LNCaP clone FGC (cell line): ENCODE data around the gene OXER1.

ENCODE experiments used
- DNase-seq: peaks from one replicate; pipeline ENCODE4 v3.0.0-alpha.2; 2011; ENCODE audit warnings: low read depth
- H3K4me3 ChIP-seq: 2 replicates; pipeline ENCODE4 v1.5.1; 2011; ENCODE audit warnings: mild to moderate bottlenecking, low read depth, low read length, control low read depth
- TF ChIP-seq, protein P1 (sequence below): IDR thresholded peaks from 2 replicates; pipeline ENCODE4 v1.5.1; 2012; ENCODE audit warnings: mild to moderate bottlenecking; ENCODE audit not compliant: control insufficient read depth, insufficient read depth; ENCODE audit errors: extremely low read depth

The OXER1 gene

GRCh38 chr2:42752314-42752713, 11.6 kb downstream of the OXER1 start:
- TF ChIP-seq, protein P1, sequence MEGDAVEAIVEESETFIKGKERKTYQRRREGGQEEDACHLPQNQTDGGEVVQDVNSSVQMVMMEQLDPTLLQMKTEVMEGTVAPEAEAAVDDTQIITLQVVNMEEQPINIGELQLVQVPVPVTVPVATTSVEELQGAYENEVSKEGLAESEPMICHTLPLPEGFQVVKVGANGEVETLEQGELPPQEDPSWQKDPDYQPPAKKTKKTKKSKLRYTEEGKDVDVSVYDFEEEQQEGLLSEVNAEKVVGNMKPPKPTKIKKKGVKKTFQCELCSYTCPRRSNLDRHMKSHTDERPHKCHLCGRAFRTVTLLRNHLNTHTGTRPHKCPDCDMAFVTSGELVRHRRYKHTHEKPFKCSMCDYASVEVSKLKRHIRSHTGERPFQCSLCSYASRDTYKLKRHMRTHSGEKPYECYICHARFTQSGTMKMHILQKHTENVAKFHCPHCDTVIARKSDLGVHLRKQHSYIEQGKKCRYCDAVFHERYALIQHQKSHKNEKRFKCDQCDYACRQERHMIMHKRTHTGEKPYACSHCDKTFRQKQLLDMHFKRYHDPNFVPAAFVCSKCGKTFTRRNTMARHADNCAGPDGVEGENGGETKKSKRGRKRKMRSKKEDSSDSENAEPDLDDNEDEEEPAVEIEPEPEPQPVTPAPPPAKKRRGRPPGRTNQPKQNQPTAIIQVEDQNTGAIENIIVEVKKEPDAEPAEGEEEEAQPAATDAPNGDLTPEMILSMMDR: no peak
- no peak for DNase-seq
- H3K4me3 ChIP-seq: no peak overlapping the region

- DNase-seq: no peak
- no peak overlapping the region for H3K4me3 ChIP-seq
- TF ChIP-seq, protein P1: no peak
These were observed 15.1 kb downstream of the OXER1 start for GRCh38 chr2:42748840-42749239.

DNA sequence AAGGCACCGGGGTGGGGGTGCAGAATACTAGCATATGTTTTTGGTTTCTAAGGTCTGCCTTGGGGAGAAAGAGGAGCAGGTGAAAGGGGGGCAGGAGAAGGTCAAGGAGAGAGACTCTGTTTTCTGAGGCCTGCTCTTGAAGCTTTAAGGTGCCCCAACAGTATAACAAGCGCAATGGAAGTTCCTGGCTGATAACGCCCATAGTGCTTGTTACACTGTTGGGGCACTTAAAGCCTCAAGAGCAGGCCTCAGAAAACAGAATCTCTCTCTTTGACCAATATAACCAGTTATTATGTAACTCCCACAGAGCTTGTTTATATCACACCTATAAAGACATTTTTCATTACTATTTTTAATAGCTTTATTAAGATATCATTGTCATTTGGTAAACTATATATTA, 16.5 kb downstream of the OXER1 start:
- DNase-seq: no peak
- H3K4me3 ChIP-seq: no peak overlapping the region
- TF ChIP-seq, protein P1: no peak

DNA sequence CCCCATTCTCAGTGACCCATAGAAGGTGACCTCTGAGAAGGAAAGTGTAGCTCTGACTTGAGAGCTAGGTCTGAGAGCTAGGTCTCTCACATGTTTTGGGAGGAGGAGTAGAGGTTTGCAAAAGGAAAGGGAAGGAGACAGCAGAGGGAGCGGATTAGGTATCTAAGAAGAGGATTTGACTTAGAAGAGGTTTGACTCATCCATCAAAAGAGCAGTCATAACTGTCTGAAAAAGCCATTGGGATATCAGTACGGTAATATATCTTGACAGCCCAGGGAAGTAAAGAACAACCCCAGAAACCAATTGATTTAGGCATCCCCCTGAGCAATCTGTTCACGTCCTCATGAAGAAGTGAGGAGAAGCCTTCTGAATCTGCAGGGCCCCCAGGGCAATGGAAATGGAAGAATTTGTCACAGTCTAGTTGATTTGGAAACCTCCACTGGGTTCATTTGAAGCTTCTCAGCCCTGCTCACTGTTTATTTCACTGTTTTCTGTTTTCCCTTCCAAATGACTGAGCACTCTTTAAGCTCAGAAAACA, 19.3 kb downstream of the OXER1 start:
- DNase-seq: no peak
- H3K4me3 ChIP-seq: no peak overlapping the region
- TF ChIP-seq, protein P1: no peak

GRCh38 chr2:42743659-42743990, 20.3 kb downstream of the OXER1 start:
- DNase-seq: no peak
- TF ChIP-seq, protein P1: no peak
- H3K4me3 ChIP-seq: no peak overlapping the region

DNA sequence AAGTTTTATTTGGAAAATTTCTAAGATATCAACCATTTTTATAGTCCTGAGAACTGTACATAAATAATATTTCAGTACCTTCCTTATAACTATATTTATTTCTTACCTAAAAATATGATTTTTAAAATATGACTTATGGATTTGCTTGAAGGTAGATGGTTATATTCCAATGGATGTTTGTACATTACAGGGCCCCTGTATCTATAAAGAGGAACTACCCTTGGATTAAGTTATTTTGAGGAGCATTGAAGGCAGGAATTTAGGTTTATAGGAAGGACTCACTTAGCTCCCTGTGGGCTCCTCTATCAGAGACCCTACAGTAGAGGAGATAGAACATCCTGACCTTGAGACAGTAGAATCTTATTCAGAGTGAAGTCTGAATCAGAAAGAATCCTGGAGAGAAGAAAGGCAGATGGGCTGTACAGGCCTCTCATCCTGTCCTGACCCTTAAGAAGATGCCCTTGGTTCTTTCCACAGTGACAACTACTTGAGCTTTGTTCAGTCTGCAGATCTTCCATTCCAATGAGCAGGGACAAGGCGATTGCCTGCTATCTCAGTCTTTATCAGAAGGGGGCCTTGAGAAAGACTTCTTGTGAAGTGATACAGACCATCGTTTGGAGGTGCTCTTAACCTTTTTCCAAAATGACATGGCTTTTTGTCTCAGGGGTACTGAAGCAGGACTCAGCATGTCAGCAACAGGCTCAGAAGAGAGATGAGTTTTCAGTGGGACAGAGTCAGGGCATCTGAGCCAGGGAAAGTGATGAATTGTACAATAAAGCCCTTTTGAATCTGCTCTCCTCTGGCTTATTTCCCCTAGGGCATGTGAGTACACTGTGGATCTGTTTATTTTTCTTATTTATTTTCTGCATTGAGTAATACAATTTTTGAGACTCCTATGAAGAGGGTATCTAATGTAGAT, 20.9 kb downstream of the OXER1 start:
- TF ChIP-seq, protein P1: no peak
- DNase-seq: no peak
- H3K4me3 ChIP-seq: no peak overlapping the region
